ENCODE measurements around the gene MAGI2.
A peak's percentile ranks its signal among the peaks of the same experiment; 100 is the strongest.

The MAGI2 gene

DNA sequence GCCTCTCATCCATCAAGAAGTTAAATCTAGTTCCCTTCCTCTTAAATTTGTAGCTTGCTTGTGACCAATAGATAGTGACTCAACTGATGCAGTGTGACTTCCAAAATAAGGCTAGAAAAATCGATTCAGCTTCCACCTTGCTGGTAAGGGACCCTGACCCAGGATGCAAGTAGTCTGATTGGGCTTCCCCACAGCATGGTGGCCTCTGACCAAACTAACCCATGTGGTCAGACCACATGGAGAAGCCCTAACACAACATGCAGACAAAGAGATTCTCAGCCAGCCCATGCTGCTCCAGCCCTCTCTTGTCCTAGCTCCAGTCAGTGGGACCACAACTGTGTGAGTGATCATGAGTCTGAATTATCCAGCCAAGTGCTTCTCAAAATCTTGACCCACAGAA, 710.8 kb downstream of the MAGI2 start:
- DNase-seq (ENCODE audit: low read depth in 2 of 2) = no peak

DNA sequence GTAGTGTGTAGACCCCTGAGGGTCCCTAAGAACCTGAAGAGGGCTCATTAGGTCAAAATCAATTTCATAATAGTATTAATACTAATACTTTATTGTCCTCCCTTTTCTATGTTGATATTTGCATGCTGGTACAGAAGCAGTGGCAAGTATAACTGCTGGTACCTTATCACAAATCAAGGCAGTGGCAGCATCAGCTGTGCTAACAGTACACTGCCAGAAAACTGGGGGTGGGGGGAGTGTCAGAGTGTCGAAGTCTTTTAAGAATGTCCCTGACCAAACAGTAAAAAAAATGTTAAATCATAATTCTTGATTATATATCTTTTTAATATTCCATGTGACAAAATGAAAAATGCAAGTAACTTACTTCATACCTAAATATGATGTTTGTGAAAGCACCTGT, 716.9 kb downstream of the MAGI2 start:
- no peak for DNase-seq (ENCODE audit: low read depth in 2 of 2)

DNA sequence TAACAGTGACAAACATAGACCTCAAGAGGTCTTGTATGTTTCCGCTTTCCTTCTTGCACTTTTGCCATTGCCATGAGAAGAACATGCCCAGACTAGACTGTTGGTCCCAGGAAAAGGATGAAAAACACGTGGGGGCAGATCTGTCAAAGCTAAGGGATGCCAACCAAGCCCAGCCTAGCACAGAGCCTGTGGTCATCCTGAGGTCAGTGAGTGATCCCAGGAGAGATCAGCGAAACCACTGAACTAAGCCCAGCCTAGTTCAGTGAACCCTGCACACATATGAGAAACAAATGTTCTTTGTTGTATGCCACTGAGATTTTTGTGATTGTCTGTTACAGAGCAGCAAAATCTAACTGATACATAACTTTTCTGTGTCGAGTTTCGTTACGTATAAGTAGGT, 718.8 kb downstream of the MAGI2 start:
- no peak for DNase-seq (ENCODE audit: low read depth in 2 of 2)

DNA sequence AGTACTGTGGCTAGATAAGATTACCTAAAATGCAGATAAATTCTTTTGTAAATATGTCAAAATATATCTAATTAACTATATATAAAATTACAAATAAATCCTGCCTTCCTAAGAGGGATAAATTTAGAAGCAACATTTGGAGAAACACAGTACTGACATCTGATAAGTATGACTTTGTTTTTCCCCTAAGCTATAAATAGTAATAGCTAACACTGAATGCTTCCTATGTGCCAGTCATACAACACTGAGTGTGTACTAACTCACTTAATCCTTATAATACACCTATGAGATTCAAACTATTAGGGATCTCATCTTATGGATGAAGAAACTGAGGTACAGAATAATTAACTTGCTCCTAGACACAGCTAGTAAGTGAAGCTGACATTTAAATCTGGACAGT, 733.4 kb downstream of the MAGI2 start:
- no peak for DNase-seq (ENCODE audit: low read depth in 2 of 2)

DNA sequence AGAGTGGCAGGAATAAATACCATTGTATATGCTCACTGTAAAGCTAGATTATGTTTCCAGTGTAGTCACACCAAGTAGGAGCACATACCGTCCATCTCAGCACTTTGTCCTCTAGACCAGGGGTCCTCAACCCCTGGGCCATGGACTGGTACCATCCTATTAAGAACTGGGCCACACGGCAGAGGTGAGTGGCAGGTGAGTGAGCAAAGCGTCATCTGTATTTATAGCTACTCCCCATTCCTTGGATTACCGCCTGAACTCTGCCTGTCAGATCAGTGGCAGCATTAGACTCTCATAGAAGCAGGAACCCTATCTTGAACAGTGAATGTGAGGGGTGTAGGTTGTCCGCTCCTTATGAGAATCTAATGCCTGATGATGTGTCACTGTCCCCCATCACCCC, 735.3 kb downstream of the MAGI2 start:
- DNase-seq (ENCODE audit: low read depth in 2 of 2) = no peak

DNA sequence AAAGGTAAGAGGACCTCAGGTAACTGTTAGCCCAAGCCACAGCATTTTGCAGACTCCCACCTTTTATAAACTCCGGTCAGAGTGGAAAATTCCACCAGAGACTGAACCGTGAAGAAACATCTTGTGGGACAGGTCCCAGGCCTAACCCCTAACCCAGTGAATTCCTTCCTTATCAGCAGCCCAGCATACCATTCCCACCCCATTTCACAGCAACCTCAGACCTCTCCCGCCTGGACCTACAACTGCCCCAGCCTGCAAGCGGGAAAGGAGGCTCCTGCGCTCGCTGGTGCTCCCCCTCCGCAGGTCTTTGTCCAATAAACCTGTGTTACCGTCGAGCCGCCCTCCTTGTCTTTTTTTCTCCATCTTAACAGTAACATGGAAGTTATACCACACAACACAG, 736.6 kb downstream of the MAGI2 start:
- DNase-seq (ENCODE audit: low read depth in 2 of 2) = no peak

DNA sequence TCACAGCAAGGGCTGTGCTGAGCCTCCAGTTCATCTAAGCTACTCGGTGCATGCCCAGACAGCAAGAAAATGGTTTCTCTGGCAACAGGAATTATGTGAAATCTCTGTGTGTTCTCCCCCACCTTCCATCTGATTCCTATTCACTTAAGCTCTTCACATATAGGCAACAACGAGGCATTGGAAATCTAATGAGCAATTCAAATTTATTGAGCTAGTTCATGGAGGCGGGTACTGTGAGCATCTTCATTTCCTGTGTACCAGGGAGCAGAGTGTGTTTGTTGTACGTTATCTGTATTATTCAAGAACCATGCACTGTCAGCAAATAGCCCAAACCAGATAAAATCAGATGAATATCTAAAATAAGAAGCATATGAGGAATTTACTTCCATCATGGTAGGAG, 739.1 kb downstream of the MAGI2 start:
- no peak for DNase-seq (ENCODE audit: low read depth in 2 of 2)

DNA sequence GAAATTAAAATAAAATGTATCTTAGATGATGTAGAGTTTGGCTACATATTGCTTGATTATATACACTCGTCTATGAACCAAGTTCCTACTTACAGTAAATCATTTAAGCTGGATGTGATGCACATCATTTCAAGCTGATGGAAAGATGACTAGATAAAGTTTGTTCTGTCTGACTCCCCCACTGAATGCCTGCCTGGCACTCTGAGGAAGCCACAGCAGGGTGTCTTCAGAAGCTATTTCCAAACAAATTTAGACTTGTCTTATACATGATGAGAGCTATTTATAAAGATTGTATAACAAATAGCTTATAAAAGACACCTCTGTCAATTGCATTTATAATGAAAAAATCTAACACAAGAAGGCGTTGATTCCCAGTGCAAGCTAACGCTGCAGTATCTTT, 741.4 kb downstream of the MAGI2 start:
- DNase-seq (ENCODE audit: low read depth in 2 of 2) = no peak

DNA sequence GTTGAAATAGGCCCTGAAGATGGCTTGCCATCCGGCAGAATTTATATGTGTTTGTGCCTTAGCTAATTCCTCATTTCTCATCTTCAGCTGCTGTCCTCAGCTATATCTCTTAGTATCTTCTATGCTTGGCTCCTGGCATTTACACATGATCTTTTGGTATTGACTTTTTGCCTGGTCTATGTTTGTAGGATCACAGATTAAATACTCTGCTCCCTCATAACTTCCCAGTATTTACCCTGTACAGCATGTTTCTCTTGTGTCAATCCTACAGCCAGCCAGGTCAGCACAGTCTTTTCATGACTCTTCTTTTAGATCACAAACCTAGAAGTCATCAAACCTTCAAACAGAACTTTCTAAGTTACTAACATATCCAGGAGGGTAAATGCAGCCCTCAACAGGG, 743.8 kb downstream of the MAGI2 start:
- no peak for DNase-seq (ENCODE audit: low read depth in 2 of 2)

GRCh38 chr7:78704504-78704903, 749.0 kb downstream of the MAGI2 start:
- no peak for DNase-seq (ENCODE audit: low read depth in 2 of 2)

DNA sequence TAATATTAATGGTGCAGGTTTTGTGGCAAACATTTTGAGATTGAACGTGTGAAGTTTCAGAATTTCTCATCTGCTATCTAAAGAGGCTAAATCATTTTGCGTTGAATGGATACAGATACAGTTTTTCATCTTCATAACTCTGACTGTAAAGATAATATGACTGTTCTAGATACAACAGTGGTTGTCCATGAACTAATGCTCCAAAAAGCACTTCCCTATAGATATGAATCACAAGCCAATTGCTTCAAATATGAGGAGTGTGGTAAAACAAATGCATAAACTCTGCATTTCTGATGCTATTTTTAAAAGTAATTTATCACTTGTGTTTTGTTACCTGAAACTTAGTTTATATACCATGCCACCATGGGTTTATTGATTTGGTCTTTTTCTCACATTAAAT, 750.1 kb downstream of the MAGI2 start:
- DNase-seq (ENCODE audit: low read depth in 2 of 2) = peak; percentile 4 to 5

DNA sequence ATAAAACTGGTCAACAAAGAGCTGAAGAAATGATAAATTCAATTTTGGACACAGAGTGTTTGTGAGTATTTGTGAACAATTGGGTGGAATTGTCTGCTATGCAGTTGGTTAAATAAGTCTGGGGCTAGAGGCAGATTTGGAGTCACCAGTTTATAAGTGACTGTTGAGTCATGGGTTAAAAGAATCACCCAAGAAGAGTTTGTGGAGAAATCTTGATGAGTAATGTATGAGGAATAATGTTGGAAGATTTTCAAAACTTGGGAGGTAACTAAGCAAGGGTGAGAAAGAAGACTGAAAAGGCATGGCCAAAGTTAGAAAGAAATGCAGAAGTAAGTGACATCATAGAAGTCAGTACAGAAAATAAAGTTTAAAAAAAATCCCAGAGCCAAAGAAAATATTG, 750.7 kb downstream of the MAGI2 start:
- peak; percentile 97 for DNase-seq (ENCODE audit: low read depth in 2 of 2)

DNA sequence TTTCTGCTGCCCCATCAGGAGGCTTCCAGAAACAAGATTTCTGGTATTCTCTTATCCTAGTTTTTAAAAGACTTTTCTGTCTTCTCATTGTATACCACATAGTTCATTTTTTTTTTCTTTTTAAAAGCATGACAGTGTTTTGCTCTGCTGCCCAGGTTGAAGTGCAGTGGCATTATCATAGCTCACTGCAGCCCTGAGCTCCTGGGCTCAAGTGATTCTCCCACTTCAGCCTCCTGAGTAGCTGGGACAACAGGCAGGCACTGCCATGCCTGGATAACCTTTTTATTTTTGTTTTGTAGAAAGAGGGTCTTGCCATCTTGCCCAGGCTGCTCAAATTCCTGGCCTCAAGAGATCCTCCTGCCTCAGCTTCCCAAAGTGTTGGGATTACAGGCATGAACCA, 757.6 kb downstream of the MAGI2 start:
- no peak for DNase-seq (ENCODE audit: low read depth in 2 of 2)

GRCh38 chr7:78691584-78691983, 761.9 kb downstream of the MAGI2 start:
- no peak for DNase-seq (ENCODE audit: low read depth in 2 of 2)

- DNase-seq (ENCODE audit: low read depth in 2 of 2) = peak in 1 of 2 experiments; percentile 20
These were observed 763.3 kb downstream of the MAGI2 start for GRCh38 chr7:78690174-78690573.

GRCh38 chr7:78688376-78688775, 765.1 kb downstream of the MAGI2 start:
- DNase-seq (ENCODE audit: low read depth in 2 of 2) = no peak

DNA sequence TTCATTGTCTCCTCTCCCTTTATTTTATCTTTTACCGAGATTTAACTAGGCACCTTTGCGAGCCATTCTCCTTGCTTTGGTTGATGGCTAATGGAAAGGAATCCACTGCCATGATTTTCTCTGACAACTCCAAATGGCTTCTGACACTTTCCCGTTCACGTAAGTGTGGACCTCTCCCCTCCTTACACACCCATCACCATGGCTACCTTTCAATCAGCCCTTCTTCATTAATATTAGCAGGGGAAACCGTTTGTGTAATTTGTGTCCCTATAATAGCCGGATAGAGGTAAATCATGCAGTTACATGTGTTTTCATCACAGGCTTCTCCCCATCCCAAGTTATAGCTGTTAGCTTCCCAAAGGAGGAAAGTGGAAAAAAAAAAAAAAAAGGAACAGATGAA, 767.3 kb downstream of the MAGI2 start:
- no peak for DNase-seq (ENCODE audit: low read depth in 2 of 2)

GRCh38 chr7:78684201-78684600, 769.3 kb downstream of the MAGI2 start:
- DNase-seq (ENCODE audit: low read depth in 2 of 2) = no peak

- no peak for DNase-seq (ENCODE audit: low read depth in 2 of 2)
These were observed 769.9 kb downstream of the MAGI2 start for GRCh38 chr7:78683566-78683965.

DNA sequence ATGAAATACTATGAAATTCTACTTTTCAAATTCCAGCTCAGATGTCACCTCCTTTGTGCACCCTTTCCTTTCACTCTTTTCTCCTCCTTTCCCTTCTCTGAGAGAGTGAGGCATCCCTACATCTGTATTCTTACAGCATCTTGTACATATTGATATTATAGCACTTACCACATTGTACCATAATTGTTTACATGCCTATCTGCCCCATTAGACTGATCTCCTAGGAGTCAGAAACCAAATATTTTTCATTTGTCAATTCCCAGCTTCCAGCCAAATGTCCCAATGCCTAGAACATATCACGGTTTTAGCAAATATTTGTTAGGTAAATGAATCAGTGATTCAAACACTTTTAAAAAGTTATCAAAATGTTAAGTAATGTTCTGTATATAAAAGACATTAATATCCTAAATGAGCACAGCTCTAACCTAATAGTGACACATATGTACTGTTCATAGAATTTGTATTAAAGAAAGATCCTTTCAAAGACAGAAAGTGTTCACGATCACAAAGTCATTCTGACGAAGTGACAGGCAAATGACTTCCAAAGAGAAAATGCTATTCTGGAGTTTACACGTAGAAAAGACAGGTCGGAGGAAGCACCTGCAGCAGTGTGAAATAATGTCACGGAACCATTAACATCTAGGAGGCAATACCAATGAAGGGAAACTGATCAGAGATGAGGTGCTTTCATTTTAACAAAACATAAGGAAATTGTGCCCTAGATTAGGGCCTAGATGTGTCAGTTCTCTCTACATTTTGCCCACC, 774.2 kb downstream of the MAGI2 start:
- DNase-seq (ENCODE audit: low read depth in 2 of 2) = no peak

- no peak for DNase-seq (ENCODE audit: low read depth in 2 of 2)
These were observed 776.1 kb downstream of the MAGI2 start for GRCh38 chr7:78677391-78677790.

DNA sequence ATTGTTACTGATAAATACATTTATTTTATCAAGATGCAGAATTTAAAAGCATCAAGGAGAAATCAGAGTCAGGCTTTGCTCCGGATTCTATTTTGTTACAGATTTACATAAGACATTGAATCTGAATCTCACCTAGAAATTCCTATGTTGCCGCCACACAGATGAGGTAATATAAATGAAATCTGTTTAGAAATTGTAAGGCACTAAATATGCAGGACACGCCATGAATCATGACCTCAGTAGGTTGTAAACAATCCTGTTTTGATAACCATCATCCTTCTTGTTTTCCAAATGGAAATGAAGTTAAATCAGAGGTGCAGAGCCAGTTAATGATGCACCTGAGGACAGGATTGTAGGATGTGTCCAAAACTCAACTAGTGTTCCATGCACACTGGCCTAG, 778.0 kb downstream of the MAGI2 start:
- DNase-seq (ENCODE audit: low read depth in 2 of 2) = no peak

DNA sequence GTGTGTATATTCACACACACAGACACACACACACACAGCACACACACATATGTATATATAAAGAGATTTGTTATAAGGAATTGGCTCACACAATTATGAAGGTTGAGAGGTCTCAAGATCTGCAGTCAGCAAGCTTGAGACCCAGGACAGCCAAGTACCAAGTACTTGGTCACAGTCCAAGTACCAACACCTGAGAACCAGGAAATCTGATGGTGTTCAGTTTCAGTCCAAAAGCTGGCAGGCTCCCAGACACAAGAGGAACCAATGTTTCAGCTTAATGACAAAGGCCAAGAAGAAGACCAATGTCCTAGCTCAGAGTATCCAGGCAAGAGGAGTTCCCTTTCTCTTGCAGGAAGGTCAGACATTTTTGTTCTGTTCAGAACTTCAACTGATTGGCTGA, 780.2 kb downstream of the MAGI2 start:
- DNase-seq (ENCODE audit: low read depth in 2 of 2) = no peak

- DNase-seq (ENCODE audit: low read depth in 2 of 2) = no peak
These were observed 790.5 kb downstream of the MAGI2 start for GRCh38 chr7:78662939-78663338.
